Caco-2 (cell line): ENCODE results near the gene ASPN. TPM values are rescaled to one million over a fixed set of nuclear protein-coding genes. Genes with fewer than 3 reads are reported as not detected.

Source experiments
- BruUV-seq: library from RNA; stranded (reverse); fragments of 400-500 nt; replicated peaks from 2 replicates; lab custom pipeline; 2021; lab: Mats Ljungman, UMichigan
- CTCF ChIA-PET: fragments of 300-600 bp; sonication (Branson Sonifier 250); formaldehyde crosslinking; loops from one replicate; lab custom pipeline; 2022; ENCODE audit warnings: antibody characterized with exemption; lab: Charles Lee
- POLR2A ChIA-PET: fragments of 300-600 bp; sonication (Branson Sonifier 250); formaldehyde crosslinking; loops from one replicate; lab custom pipeline; 2022; ENCODE audit warnings: antibody characterized with exemption; lab: Charles Lee
- DNase-seq, 2 experiments: peaks; one replicate each; pipeline versions ENCODE4 v3.0.0 to v3.0.0-alpha.2; 2020 to 2022
- H3K27me3 ChIP-seq: replicated peaks from 2 replicates; pipeline ENCODE4 v1.6.0; 2011; ENCODE audit warnings: low read length; ENCODE audit not compliant: control insufficient read depth, insufficient read depth
- H3K36me3 ChIP-seq: 2 replicates; pipeline ENCODE4 v1.5.1; 2011; ENCODE audit warnings: low read length; ENCODE audit not compliant: control insufficient read depth, insufficient read depth
- H3K4me1 ChIP-seq: fragments of 250-450 bp; sonication (Bioruptor Pico); 2 replicates; pipeline ENCODE4 v1.5.1; 2020; ENCODE audit warnings: mild to moderate bottlenecking
- H3K4me3 ChIP-seq: 2 replicates; pipeline ENCODE4 v1.5.1; 2011; ENCODE audit warnings: low read depth, mild to moderate bottlenecking, control low read depth, low read length
- H3K9me3 ChIP-seq: fragments of 250-450 bp; sonication (Bioruptor Pico); 2 replicates; pipeline ENCODE4 v1.5.1; 2020; ENCODE audit warnings: mild to moderate bottlenecking, moderate library complexity
- H3K27ac Mint-ChIP-seq: one replicate; pipeline ENCODE4 v1.8.0; 2022; ENCODE audit warnings: mixed read lengths; ENCODE audit not compliant: unreplicated experiment
- H3K27me3 Mint-ChIP-seq: one replicate; pipeline ENCODE4 v1.8.0; 2022; ENCODE audit warnings: mixed read lengths; ENCODE audit not compliant: insufficient read depth, unreplicated experiment
- H3K36me3 Mint-ChIP-seq: one replicate; pipeline ENCODE4 v1.8.0; 2022; ENCODE audit warnings: mild to moderate bottlenecking, mixed read lengths; ENCODE audit not compliant: insufficient read depth, unreplicated experiment
- H3K4me1 Mint-ChIP-seq: one replicate; pipeline ENCODE4 v1.8.0; 2022; ENCODE audit warnings: low read depth, mixed read lengths; ENCODE audit not compliant: unreplicated experiment
- H3K4me3 Mint-ChIP-seq: one replicate; pipeline ENCODE4 v1.8.0; 2022; ENCODE audit warnings: mild to moderate bottlenecking, moderate library complexity, mixed read lengths; ENCODE audit not compliant: unreplicated experiment
- H3K9me3 Mint-ChIP-seq: one replicate; pipeline ENCODE4 v1.8.0; 2022; ENCODE audit warnings: mixed read lengths; ENCODE audit not compliant: unreplicated experiment
- CTCF ChIP-seq, 2 experiments: fragments of 200-600 bp in 1 of 2; IDR thresholded peaks; 1 replicate in 1 of 2; 2 replicates in 1 of 2; pipeline versions ENCODE4 v1.5.1 to v1.8.0; 2011 to 2022; ENCODE audit warnings: antibody characterized with exemption in 1 of 2, control low read depth in 1 of 2, inconsistent platforms in 1 of 2, low read depth in 1 of 2, low read length in 1 of 2, mild to moderate bottlenecking in 1 of 2, moderate library complexity in 1 of 2; ENCODE audit not compliant: insufficient read depth in 1 of 2, severe bottlenecking in 1 of 2, unreplicated experiment in 1 of 2
- intact Hi-C: fragments of 100-400 bp; cut with micrococcal nuclease; formaldehyde crosslinking; loops from one replicate; pipeline ENCODE4 v1.10.0; 2022; ENCODE audit not compliant: unreplicated experiment
- total RNA-seq: library from RNA; stranded (reverse); gene quantifications from 2 replicates; pipeline ENCODE4 v1.2.3, GENCODE V29; 2022

The ASPN gene
- total RNA-seq, 1 experiment from 2014 or later = not detected

- Mint-ChIP-seq H3K27me3 (no peaks in the 10 kb centered on the region), H3K9me3 (no peaks in the 10 kb centered on the region), H3K27ac (no peak overlapping the region), H3K36me3 (no peaks in the 10 kb centered on the region), H3K4me3 (no peak overlapping the region), H3K4me1 (no peaks in the 10 kb centered on the region)
- no TSS peak for BruUV-seq
- intact Hi-C loops = no loop called here
- Histone ChIP-seq H3K9me3 (no peaks in the 10 kb centered on the region), H3K36me3 (no peaks in the 10 kb centered on the region), H3K27me3 (no peaks in the 10 kb centered on the region), H3K4me1 (no peaks in the 10 kb centered on the region), H3K4me3 (no peak overlapping the region)
- TF ChIP-seq CTCF (IDR thresholded peaks at IDR 0.05; ENCODE audit: insufficient read depth in 1 of 2, low read depth in 1 of 2, low read length in 1 of 2, severe bottlenecking in 1 of 2, unreplicated experiment in 1 of 2) = no peak
- ChIA-PET POLR2A (no interaction called here), CTCF (no interaction called here)
- DNase-seq = no peak
These were observed 43.0 kb upstream of the ASPN start for GRCh38 chr9:92525306-92525705.

- Mint-ChIP-seq H3K27me3 (no peaks in the 10 kb centered on the region), H3K27ac (no peak overlapping the region), H3K36me3 (no peaks in the 10 kb centered on the region), H3K4me1 (no peaks in the 10 kb centered on the region), H3K9me3 (no peaks in the 10 kb centered on the region), H3K4me3 (no peak overlapping the region)
- intact Hi-C loops = no loop called here
- no peaks in the 10 kb centered on the region for H3K4me1 ChIP-seq
- BruUV-seq = no TSS peak
- H3K4me3 ChIP-seq = no peak overlapping the region
- TF ChIP-seq CTCF (IDR thresholded peaks at IDR 0.05; ENCODE audit: insufficient read depth in 1 of 2, low read depth in 1 of 2, low read length in 1 of 2, severe bottlenecking in 1 of 2, unreplicated experiment in 1 of 2) = no peak
- POLR2A ChIA-PET = no interaction called here
- H3K27me3 ChIP-seq = no peaks in the 10 kb centered on the region
- H3K36me3 ChIP-seq = no peaks in the 10 kb centered on the region
- H3K9me3 ChIP-seq = no peaks in the 10 kb centered on the region
- no peak for DNase-seq
- CTCF ChIA-PET = no interaction called here
These were observed 42.6 kb upstream of the ASPN start for GRCh38 chr9:92524881-92525280.

GRCh38 chr9:92522983-92523970 lies 41.0 kb upstream of the ASPN start:
- no peak for DNase-seq
- ChIA-PET CTCF (no interaction called here), POLR2A (no interaction called here)
- H3K27me3 ChIP-seq = no peaks in the 10 kb centered on the region
- BruUV-seq = no TSS peak
- no peaks in the 10 kb centered on the region for H3K4me1 Mint-ChIP-seq
- H3K4me3 ChIP-seq = no peak overlapping the region
- no peaks in the 10 kb centered on the region for H3K9me3 Mint-ChIP-seq
- H3K9me3 ChIP-seq = no peaks in the 10 kb centered on the region
- H3K36me3 Mint-ChIP-seq = no peaks in the 10 kb centered on the region
- intact Hi-C loops = no loop called here
- no peak overlapping the region for H3K27ac Mint-ChIP-seq
- H3K36me3 ChIP-seq = no peaks in the 10 kb centered on the region
- no peak for TF ChIP-seq CTCF (IDR thresholded peaks at IDR 0.05; ENCODE audit: insufficient read depth in 1 of 2, low read depth in 1 of 2, low read length in 1 of 2, severe bottlenecking in 1 of 2, unreplicated experiment in 1 of 2)
- H3K27me3 Mint-ChIP-seq = no peaks in the 10 kb centered on the region
- no peaks in the 10 kb centered on the region for H3K4me1 ChIP-seq
- no peak overlapping the region for H3K4me3 Mint-ChIP-seq
